NCI-H146 (cell line): Measurements from ENCODE around the gene COL23A1.

ENCODE experiments used
- DNase-seq: peaks from one replicate; lab custom pipeline; 2025; lab: John Stamatoyannopoulos, UW

COL23A1 gene

DNA sequence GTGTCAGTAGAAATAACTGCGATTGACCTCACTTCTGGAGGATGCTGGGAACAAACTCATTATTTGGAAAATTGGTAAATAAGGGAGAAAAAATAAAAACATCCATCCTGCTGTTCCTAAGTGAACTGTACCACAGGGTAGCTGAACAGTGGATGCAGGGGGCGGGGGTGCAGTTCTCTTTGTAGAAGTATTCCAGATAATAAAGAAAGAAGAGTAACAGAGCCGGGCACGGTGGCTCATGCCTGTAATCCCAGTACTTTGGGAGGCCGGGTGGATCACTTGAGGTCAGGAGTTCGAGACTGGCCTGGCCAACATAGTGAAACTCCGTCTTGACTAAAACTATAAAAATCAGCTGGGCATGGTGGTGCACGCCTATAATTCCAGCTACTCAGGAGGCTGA is 132.1 kb downstream of the COL23A1 start:
- no peak for DNase-seq

DNA sequence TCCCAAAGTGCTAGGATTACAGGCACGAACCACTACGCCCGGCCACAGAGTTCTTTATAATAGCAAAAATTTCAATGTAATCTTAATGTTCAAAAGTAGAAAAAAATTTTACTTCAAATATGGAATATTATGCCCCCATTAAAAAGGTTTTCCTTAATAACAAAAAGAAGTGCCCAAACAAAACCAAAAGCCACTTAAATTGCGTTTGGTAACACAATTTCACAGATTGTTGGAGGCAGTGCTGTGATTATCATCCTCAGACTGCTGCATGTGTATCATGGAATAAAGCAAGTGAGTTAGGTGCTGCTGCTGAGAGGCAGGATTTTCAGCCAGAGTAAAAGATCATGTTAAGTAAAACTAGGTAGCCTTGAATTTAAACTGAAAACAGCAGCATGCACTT is 132.7 kb downstream of the COL23A1 start:
- DNase-seq = no peak

DNA sequence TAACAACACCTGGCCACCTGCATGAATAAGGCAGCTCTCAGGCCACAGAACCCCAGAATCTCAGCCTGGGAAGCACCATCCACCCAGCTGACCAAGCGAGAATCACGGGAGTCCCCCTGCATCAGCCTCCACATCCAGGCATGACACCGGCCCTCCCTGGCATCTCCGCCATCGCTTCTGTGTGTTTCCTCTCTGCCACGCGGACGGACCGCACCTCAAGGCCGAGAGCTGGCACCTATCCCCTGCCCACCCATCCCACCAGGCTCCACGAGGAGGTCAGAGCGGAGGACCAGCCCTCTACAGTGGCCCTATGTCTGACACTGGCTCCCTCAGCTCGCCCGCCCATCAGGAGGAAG is 134.7 kb downstream of the COL23A1 start:
- DNase-seq = no peak

DNA sequence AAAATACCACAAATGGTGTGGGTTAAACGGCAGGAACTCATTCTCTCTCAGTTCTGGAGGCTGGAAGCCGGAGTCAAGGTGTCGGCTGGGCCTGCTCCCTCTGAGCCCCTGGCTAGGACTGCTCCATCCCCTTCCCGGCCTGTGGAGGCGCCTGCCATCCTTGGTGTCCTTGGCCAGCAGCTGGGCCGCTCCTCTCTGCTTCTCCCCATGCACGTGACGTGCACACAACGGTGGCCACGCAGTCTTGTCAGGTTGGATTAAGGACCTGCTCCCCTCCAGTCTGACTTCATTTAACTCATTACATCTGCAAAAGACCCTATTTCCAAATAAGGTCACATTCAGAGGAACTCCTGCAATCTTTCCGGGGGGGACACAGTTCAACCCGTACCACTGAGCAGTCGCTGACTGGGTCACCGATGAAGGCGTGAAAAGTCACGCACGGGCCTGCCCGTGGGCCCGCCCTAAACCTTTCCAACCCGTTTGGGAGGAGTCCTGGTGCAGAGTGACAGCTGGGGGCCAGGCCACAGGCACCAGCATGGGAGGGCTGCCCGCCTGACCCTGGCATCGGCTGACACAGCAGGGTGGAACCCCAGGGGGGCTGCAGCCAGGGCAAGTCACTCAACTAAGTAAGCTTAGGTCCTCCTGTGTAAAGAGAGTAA is 135.2 kb downstream of the COL23A1 start:
- no peak for DNase-seq

DNA sequence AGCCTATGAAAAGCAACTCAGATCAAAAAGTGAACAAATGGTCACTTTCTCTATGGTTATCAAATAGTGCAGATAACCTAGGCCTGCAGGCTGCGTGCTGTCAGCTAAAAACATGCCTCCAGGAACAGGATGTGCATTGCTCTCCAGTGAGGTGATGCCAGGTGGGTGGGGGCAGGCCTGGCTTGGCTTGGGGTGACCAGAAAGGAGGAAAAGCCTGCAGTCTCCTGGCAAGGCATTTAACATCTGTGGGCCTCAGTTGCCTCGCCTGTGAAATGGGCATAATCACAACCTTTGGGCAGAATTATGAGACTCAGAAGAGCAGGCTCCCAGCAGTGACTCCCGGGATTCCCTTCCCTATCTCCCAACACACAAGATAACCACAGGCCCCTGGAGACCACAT is 135.9 kb downstream of the COL23A1 start:
- DNase-seq = no peak

DNA sequence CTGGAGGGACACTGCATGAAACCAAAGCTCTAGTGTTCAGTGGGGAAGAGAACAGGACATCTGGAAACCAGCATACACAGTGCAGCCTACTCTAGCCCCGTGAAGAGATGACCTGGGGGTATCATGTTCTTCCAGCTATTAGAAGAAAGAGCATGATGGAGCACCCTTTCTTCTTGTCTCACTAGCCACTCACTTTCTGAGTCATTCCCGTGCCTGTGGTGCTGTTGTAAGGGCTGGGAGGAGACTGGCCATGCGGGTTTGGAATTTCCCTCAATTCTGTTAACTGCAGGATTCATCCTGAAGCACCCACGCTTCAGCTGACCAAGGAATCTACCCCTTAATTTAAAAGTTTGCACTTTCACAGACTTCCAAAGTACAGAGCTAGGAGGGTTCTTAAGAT is 137.0 kb downstream of the COL23A1 start:
- no peak for DNase-seq

DNA sequence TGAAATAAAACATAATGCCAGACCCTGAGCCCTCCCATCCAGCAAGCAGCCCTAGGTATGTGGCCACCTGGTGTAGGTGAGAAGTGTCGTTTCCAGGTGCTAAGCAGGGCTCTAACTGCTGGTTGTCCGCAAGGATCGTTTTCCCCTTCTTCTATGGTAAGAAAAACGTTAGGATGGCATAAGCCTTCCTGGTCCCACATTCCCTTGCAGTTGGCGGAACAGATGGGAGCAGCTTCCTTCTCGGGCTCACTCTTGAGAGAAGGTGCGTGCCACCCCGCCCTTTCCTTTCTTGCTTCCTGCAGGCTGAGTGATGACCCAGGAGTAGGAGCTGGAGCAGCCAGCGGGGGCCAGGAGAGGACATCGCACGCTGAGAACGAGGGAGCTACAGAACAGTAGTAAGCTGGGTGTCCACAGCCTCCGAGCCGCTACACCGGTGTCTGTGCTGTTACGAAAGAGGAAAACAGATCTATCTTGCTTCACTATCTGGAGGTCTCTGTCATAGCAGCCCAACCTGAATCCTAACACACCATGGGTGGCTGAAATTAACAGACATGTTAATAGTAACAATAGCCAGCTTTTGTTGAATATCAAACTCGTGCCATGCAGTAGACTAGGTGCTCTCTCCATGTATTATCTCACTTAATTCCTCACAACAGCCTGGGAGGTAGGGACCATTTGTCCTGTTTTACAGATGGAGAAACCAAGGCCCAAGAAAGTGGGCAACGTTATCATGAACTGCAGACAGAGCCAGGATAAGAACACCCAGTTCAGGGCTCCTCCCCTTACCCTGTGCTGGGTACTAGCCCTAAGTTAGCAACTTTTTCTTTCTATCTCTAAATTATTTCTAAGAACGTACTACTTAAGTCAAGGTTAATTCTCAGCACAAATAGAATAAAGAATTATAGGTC is 139.8 kb downstream of the COL23A1 start:
- no peak for DNase-seq

DNA sequence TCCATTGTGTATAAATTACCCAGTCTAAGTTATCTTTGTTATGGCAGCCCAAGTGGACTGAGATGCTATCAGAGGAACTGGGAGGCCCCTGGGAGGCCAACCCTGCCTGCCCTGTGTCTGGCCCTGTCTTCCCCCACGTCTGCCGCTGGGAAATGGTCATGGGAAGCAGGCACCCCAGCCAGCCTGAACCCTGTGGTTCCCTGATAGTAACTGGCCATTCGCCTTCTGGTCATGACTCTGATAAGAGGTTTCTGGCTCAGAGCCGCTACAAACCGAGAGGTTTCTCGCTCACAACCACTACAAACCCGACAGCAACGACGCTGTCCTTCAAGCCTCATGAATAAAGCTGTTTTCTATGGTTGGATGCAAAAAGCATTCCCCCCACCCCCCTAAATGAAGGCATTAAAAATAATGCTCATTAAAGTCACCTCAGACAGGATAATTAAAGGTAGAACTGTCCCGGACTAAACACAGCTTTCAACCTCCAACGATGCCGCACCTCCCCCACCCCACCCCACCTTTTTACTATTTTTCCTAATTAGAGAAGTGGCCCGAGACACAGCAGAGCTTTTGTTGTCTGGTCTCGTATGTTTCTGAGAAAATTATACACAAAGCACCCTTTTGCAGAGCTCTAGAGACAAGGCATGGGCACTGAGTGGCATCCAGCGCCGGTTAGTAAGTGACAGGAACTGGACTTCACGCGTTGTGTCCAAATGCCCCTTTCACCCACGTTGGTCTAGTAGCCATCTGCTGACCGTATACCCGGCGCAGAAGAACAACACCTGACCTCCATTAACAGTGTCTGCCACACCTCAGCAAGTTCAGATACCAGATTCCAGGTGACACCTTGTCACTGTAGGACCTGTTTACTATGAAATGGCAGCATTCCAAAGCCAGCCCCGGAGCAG is 140.8 kb downstream of the COL23A1 start:
- DNase-seq = no peak

DNA sequence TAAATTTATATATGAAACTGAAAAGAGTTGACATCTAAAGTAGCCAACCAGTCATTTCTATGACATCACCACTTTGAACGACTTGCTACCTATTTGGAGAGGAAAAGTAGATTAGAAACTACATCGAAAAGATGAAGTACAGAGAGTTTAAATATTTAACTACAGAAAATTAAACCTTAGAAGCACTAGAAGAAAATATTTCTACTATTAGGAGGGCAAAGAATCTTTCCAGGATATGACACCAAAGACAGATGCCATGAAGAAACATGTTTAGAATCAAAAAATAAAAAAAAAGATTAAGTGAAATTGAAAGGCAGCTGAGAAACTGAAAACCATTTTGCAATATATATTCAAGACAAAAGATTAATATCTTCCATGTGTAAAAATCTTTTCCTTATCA is 144.7 kb downstream of the COL23A1 start:
- no peak for DNase-seq

DNA sequence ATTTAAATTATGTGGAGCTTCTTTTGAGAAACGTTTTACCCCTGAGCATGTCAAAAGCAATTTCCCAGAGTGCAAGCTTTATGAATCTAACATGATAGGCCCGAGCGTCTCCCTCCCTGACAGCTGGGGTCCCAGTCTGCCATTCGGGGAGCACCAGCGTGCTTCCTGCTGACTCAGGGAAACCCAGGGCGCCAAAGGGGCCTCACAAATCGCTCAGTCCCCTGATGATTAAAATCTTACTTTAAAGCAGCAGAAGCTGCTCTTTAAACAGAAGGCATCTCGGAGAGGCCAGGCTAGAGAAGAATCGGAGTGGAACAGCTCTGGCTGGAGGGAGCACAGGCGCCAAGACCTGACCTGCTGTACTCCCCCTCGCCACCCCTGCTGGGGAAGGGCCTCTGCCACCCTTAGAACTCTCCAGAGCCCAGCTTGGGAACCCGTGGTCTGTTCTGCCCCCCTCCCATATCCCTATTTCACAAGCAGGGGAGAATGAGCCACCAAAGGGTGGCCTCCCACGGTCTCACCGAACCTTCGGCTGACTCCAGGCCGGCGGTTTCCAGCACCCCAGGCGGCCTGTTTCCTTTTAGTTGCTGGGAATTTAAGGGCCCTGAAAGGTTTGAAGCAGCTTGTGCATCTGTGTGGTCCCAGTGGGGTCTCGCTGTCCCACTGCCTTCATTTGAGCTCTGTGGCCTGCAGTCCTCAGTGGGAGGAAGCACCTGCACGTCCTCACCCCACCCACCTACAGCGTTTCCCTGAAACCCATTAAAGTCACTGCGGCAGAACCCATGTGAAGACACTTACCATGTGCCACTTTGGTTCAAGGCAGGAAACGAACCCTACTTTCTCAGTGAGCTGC is 147.6 kb downstream of the COL23A1 start:
- no peak for DNase-seq

DNA sequence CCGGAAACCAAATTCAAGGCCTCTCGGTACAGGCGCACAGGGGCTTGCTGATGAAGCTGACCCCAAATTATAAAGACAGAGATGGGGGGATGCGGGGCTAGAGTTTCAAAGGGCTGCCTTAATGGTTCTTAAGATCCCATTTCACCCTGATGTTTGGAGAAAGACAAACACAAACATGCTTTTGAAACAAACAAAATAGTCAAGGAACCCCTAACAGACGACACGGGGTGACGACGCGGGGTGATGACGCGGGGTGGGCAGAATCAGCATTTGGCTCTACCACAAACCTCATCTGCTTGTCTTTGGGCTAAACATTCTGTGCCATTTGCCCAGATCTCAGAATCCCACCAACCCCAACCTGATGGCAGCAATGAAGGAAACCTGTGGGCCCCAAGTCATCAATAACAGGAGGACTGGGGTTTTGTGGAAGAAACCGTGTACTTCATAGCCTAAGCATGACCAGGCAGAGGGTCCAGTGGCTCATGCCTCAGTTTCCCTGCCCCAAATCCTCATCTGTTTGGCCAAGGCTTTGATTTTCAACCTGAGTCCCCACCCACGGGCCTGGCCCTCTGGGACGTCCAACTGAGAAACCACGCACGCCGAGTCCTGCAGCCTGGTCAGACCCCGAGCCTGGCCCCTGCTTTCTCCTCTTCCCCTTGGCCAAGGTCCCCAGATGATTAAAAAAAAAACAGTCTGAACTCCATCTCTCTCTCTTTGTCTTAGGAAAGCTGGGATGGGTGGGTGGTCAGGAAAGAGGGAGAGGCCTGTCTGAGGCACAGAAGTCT is 148.5 kb downstream of the COL23A1 start:
- DNase-seq = no peak

DNA sequence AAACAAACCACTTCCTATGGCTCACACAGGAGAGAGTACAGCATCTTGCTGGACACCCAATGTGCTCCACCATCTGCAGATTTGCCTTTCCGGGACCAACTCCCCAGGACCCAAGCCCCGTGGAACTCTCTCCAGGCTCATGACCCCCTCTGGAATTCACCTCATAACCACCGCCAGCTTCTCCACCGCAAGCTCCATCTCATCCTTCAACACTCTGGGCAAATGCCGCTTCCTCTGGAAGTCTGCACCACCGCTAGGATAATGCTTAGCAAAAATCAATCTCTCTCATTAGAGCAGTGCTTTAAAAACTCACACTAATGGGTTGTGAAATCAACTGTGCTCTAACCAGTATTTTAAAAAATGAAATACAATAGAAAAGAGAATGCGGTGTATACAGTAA is 150.0 kb downstream of the COL23A1 start:
- DNase-seq = no peak

DNA sequence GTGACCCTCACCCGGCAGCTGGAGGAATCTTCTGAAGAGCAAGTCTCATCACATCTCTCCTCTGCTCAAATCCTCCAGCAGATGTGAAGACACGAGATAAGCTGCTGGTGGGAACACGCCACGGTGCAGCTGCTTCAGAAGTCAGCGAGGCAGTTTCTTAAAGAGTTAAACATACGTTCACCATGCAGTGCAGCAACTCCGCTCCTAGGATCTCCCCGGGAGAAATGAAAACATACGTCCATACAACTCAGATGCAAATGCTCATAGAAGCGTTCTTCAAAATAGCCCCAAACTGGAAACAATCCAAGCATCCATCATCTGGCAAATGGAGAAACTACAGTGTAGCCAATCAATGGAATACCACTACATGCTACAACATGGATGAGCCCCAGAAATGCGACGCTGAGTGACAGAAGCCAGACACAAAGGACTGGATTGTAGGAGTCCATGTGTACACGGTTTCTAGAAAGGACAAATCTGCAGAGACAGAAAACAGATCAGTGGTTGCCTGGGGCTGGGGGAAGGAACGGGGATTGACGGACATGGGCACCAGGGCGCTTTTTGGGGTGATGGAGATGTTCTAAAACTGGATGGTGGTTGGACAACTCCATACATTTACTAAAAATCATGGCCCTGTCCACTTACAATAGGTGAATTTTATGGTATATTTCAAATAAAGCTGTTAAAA is 150.6 kb downstream of the COL23A1 start:
- DNase-seq = no peak

DNA sequence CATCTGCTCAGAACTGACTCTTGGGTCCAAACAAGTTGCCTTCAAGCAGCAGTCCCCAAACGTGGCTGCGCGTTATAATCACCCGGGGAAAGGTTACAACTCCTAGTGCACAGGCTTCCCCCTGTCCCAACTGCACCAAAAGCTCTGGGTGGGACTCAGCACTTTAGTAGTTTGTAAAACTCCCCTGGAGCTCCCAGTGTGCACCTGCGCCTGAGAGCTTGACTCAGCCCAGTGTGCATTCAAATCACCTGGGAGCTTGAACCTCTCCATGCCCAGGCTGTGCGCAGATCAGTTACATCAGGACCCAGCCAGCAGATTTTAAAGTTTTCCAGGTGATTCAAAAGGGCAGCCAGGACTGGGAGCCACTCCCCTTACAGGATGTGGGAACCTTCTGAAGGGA is 151.4 kb downstream of the COL23A1 start:
- DNase-seq = no peak

DNA sequence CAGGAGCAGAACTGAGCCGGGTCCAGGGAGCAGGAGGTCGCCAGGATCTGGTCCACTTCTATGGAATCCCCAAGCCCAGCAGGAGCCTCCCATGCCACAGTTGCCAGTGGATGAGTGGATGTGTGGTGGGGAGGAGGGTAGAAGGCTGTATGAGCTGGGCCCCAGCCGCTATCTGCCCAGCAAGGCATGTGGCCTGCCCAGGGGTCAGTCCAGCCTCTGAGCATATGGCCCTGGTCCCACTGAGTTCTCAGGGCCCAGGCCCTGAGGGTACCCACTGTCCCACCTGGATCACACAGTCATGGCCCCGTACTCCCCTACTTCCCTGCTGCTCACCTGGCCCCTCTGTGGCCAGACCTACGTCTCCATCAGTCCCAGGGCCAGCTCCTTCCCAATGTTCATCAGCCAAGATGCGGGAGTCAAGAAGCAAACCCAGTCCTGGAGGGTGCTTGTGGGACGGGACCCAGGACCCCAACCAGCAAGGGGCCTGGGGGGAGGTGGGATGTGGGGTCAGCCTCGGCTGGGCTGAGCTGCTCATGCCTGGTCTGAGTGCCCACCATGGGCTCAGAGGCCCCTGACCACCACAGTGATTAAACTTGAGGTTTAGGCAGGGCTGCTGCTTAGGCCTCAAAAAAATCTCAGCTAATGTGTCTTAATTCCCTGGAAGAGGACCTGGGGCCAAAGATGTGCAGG is 152.7 kb downstream of the COL23A1 start:
- no peak for DNase-seq

DNA sequence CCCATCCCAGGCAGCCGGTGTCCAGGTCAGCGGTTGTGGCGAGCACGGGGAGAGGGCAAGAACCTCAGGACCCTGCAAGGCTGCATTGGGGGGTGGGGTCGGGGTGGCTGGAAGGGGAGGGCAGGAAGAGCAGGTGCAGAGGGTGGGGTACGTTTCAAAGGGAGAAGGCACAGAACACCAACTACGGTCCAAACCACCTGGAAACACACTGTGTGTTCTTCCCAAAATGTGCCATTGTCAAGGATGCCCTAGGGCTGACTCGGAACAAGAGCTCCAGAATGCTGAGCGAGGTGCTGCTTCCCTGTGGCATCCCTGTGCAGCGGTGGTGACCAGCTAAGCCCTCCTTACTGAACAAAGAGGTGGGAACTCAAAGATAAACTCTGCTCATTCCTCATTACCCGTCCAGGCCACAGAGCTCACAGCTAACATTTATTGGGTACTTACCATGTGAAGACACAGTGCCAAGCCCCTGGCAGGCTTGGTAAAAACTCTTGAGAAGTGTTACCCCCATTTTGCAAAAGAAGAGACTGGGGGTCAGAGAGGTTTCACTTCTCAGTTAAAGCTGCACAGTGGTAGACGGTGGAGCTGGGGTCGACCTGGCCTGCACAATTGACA is 153.8 kb downstream of the COL23A1 start:
- DNase-seq = no peak

DNA sequence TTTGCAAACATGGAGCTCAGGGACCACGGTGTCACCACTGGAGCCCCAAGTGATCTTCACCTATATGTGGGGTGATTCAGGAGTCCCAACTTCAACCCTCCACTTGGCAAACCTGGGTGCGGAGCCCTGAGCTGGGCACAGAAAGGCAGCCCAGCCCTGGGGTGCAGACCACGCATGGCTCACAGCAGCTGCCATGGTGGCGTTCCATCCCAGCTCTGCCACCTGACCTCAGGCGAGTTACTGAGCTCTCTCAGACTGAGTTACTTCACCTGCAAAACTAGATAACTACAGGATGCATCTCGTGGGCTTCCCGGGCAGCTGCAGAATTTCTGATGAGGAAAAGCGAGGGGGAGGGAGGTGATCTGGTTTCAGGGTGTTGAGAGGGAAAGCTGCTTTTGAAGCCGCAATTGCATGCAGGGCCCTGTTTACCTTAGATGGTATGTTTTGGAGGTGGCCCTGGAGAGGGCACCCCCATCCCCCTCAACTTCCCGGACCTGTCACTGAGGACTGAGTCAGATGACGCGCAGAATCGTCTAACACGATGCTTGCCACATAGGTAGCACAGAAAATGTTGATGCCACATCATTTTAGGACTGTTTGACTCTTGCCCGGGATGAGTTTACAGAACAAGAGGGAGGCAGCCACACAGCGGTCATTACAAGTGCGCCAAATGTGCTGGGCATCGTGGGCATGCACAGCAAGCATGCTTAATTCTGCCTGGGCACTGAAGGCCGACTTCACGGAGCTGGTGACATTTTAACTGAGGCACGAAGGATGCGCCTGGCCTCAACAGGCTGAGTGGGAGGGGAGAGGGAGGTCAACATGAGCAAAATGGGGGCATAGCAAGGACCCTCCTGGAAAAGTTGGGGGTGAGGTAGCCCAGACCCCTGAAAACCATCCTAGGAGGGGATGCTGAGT is 154.6 kb downstream of the COL23A1 start:
- DNase-seq = no peak

DNA sequence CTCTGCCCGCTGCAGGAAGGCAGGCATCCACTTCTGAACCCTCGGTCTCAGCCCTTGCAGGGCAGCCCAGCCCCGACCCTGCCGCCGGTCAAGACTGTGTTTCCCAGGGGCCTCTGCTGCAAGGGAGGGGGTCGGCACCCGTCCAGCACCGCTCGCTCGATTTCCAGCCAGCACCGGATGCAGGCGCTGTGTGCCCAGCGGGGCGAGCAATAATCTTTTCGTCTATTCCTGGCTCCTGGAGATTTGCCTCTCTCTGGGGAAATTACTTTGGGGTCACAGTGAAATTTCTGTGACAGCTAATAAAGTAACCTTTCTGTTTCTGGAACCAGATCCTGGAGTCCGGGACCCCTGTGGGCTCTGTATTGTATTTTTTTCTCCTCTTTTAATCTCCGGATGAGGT is 155.3 kb downstream of the COL23A1 start:
- DNase-seq = no peak
